HG02938 (cell line): Measurements from ENCODE around the gene PHLPP1.

ENCODE experiments used
- ATAC-seq: cut with Tn5 transposase; IDR thresholded peaks from one replicate; pipeline ENCODE4 v1.9.1; 2021; ENCODE audit warnings: mild to moderate bottlenecking, moderate library complexity; ENCODE audit not compliant: unreplicated experiment

Gene PHLPP1

GRCh38 chr18:62717169-62717924, 2.0 kb downstream of the PHLPP1 start:
- no peak for ATAC-seq

DNA sequence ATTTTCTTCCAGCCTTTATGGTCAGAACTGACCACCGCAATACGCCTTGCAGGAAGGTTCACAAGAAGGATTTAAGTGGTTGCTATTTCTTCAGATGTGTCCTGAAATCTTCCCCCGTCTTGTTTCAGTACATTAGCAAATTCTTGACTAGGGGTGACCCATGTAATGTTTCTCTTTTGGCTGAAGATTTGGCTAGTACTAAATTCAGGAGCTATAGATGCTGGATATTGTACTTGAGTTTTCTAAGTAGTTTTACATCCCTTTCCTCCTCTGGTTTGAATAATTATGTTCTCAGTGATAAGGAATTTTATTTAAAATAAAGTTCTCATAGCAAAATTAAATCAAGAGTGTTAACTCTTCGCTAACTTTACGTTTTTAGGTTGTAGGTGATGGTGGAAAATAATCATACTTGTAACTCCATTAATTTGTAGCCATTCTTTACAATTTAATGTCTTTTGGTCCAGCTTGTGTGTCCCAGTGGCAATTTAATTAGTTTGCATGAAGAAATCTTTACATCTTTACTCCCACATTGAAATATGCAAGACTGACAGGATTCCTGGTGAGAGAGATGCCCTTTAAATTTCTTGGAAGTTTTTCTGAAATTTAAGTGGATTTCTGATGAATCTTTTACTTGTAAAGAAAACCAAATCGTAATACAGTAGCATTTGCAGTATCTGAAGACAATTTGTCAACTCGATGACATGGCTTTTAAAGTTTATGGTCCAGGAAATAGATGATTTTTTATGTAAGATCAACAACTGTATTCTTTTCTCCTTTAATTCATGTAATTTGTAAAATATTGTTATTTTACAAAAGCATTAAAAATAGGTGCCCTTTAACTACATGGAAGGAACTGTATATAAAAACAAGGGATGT, 2.8 kb downstream of the PHLPP1 start:
- no peak for ATAC-seq

DNA sequence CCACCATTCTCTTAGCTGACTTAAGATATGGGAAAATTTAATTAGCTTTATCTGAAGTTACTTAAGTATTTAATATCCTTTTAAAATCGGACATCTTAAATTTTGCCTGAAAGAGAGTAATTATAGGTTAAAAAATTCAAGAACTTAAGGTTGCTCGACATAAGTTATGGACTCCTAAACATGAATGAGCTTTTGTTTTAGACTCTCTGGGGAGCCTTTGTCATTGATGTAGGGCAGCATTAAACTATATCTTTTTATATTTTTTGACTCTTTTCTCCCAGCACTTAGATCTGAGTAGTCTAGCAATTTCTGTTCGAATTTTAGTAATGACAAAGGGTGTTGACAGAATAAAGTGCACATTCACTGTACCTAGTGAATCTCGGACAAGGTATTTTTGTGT, 4.7 kb downstream of the PHLPP1 start:
- no peak for ATAC-seq

DNA sequence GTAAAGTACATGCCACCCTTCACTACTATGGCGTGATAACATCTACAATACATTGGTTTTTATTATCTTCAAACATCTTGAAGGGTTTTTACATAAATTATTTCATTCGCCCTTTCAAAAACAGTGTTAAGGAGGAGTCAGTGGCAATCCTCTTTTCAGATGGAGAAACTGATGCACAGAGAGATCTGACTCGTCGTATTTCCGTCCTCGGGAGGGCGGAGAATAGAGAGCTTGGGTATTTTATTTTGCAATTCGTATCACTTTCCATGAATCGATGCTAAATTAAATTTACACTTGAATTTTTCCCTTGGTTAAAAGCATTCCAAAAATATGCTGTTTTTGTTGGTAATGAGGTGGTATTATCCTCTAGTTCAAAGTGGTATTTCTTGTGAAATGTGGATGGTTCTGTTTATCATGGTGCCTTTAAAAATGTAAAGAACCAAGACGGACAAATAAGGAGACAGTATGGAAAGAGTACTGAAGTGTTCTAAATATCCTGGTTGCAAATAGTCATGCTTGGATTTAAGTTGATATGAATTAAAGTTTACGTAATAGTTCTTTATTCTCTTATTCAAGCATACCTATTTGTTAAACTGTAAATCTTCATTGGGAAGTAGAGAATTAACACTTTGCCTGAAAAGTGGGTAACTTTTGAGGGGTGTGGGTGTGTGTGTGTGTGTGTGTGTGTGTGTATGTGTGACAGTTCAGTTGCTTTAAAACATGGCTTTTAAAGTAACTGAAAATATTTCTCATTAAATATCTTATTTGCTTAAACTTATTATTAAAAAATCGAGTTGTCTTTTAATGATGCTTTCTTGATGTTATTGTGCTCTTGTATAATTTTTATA, 5.6 kb downstream of the PHLPP1 start:
- ATAC-seq = no peak

DNA sequence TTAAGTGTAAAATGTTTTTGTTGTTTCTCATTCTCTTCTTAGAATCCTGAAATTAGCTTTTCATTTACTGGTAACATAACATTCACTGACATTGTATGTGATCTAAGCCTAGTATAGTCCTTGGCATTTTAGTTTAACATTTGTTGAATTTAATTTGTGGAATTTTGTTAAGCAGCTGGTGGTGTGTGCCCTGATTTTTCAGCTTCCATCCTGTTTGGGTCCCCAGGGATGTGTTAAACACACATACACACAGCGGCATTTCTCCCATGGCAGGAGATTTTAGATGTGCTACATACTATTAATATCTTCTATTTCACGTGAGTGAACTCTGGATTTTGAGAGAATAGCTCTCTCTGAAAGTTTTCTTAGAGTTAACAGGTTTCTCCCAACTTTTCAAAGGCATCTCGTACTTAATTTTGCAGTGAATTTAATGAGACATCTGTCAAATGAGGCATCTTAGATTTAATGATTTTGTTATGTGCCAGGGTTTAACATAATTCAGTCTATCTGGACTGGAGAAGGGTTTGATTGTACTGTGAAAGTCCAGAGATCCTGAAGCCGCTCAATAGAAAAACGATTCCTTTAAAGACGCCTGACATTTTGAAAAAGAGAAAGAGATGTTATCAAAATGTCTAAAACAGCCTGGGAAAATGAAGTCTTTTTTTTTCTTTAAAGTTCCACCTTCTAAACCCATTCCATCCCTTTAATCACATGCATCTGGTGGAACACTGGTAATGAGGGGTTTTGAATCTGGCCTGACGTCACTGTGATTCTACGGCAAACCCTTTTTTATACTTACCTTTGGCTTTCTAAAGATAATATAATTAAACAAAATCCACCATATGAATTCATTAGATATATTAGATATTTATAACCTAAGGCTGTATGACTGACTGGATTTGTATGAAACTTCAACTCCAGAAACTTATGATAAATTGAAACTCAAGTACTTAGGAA, 6.8 kb downstream of the PHLPP1 start:
- ATAC-seq = no peak

DNA sequence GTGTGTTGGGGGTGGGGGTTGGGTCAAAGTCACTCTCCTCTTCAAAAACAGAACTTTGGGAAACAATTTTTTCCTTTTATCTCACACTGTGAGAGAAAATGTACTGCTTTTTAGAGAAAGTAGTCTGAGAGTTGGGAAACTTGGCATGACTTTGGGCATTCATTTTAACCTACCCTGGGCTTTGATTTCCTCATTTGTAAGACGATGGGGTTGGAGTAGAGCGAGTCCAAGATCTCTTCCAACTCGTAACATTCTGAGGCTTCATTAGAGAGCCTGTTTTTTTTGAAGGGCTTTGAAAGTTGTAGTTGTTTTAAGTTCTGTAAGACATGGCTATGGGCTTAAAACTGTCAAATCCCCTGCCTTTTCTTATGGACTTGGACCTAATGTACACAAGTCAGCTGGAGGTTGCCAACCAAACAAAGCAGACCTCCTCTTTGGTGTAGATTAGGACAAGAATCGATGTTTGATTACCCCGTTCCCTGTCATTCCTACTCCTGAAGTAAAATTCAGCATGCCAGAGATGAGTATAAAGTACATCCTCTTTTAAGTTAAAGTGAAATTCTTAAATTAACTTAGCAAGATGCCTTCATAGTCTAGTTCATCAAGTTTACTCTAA, 8.4 kb downstream of the PHLPP1 start:
- no peak for ATAC-seq

- no peak for ATAC-seq
These were observed 10.6 kb downstream of the PHLPP1 start for GRCh38 chr18:62725896-62726295.

DNA sequence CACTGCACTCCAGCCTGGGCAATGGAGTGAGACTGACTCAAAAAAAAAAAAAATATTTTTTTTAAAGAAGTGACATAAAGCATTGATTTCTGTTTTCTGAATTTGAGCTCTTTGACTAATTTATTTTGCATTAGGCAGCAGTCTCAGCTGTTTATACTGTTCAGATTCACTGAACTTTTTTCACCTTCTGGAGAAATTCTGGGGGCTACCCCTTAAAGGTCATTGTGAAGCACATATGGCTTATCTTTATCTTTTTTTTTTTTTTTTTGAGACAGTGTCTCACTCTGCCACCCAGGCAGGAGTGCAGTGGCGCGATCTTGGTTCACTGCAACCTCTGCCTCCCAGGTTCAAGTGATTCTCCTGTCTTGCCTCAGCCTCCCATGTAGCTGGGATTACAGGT, 12.9 kb downstream of the PHLPP1 start:
- no peak for ATAC-seq

- ATAC-seq = peak; percentile 95
These were observed 14.4 kb downstream of the PHLPP1 start for GRCh38 chr18:62729487-62730386.

DNA sequence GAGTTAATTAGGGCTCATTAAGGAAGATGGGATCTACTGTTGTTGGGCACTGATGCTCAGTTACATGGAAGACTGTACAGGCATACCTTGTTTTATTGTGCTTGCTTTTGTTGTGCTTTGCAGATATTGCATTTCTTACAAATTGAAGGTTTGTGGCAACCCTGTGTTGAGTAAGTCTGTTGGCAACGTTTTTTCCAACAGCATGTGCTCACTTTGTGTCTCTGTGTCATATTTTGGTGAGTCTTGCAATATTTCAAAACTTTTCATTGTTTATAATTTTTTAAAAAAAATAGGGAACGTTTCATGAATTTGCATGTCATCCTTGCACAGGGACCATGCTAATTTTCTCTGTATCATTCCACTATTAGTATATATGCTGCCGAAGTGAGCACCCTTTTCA, 15.6 kb downstream of the PHLPP1 start:
- ATAC-seq = no peak

- ATAC-seq = no peak
These were observed 17.3 kb downstream of the PHLPP1 start for GRCh38 chr18:62732617-62733016.

- ATAC-seq = no peak
These were observed 18.9 kb downstream of the PHLPP1 start for GRCh38 chr18:62734290-62734689.

DNA sequence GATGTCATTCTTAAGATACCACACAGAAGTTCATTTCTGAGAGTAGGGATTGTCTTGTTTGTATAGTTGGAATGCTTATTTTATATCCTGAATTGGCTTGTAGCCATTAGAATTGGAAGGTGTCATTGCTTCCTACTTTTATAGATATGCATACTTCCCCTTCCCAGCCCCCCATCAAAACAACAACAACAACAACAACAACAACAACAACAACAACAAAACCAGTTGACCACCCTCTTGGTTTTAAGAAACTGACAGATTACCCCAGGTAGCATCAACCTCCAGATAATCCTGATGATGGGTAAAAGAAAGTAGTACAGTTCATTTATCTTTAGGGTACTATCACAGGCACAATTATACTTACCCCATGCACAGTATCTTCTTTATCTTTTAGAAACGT, 20.0 kb downstream of the PHLPP1 start:
- no peak for ATAC-seq

- ATAC-seq = no peak
These were observed 20.9 kb downstream of the PHLPP1 start for GRCh38 chr18:62736077-62736855.

DNA sequence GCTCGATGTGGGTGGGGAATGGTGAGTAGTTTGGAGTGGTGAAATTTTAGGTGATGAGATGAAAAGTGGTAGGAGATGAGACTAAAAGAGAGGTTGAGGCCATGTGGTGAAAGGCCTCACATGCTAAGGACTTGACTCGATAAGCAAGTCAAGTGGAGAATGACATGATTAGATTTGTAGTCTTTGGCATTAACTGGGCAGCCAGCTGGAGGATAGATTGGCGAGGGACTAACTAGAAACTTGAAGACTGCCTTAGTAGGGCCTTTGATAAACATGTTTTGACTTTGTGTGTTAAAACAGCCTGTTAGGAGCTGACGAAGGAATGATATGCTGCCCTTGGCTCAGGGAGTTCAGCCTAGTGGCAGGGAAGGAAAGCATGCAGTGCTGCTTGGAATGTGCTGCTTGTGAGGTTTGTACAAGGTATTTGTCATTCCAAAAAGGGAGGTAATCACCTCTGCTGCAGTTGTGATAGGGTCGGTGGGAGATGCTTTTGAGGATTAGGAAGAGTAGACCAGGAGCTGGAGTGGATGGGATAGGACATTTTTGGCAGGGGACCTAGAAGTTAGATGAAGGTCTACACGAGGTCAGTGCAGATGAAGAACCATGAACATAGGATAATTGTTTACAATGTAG, 22.0 kb downstream of the PHLPP1 start:
- no peak for ATAC-seq

GRCh38 chr18:62738639-62739038, 23.3 kb downstream of the PHLPP1 start:
- no peak for ATAC-seq

GRCh38 chr18:62739911-62740310, 24.6 kb downstream of the PHLPP1 start:
- no peak for ATAC-seq
